Hematopoietic multipotent progenitor cell treated with erythropoietin and hydrocortisone succinate and interleukin-3 and kit ligand, for 15 days (in vitro differentiated cells): ENCODE results near the gene ANKZF1.
A peak's percentile ranks its signal among the peaks of the same experiment; 100 is the strongest.

Experiments
- DNase-seq: peaks from one replicate; pipeline ENCODE4 v3.0.0-alpha.2; 2015; ENCODE audit warnings: low spot score

The ANKZF1 gene

GRCh38 chr2:219228041-219228910, 1.3 kb upstream of the ANKZF1 start:
- DNase-seq: no peak

GRCh38 chr2:219228911-219229304, 698 bp upstream of the ANKZF1 start:
- DNase-seq: no peak

- no peak for DNase-seq
Measured at GRCh38 chr2:219230059-219230540, 494 bp downstream of the ANKZF1 start.

- no peak for DNase-seq
Measured at GRCh38 chr2:219234331-219234730, 4.7 kb downstream of the ANKZF1 start.

GRCh38 chr2:219243291-219243761, 13.7 kb downstream of the ANKZF1 start:
- DNase-seq: no peak

- DNase-seq: no peak
Measured at GRCh38 chr2:219244789-219245147, 15.2 kb downstream of the ANKZF1 start.

GRCh38 chr2:219245148-219245898, 15.7 kb downstream of the ANKZF1 start, which contains the start of the genes GLB1L and STK16:
Gene GLB1L (minus strand): TSS chr2:219245444. CDS start chr2:219243573, 1,871 bp downstream.
Gene STK16 (plus strand): TSS chr2:219245479. CDS start chr2:219246000, 521 bp downstream.
- peak; percentile 91 for DNase-seq

GRCh38 chr2:219245899-219246230, 16.3 kb downstream of the ANKZF1 start:
- DNase-seq: no peak

GRCh38 chr2:219246559-219246958, 17.0 kb downstream of the ANKZF1 start:
- DNase-seq: no peak

- no peak for DNase-seq
Measured at GRCh38 chr2:219247678-219248642, 18.4 kb downstream of the ANKZF1 start.

GRCh38 chr2:219248845-219249202, 19.2 kb downstream of the ANKZF1 start:
- DNase-seq: no peak

GRCh38 chr2:219249203-219249980, 19.8 kb downstream of the ANKZF1 start:
- peak; percentile 62 for DNase-seq

- no peak for DNase-seq
Measured at GRCh38 chr2:219250049-219250781, 20.6 kb downstream of the ANKZF1 start.

- no peak for DNase-seq
Measured at GRCh38 chr2:219251656-219252055, 22.1 kb downstream of the ANKZF1 start.

GRCh38 chr2:219252084-219252483, 22.5 kb downstream of the ANKZF1 start:
- no peak for DNase-seq

- DNase-seq: no peak
Measured at GRCh38 chr2:219252570-219252899, 22.9 kb downstream of the ANKZF1 start.

- peak; percentile 33 for DNase-seq
Measured at GRCh38 chr2:219252900-219253752, 23.5 kb downstream of the ANKZF1 start, which contains the start of gene TUBA4B. Gene TUBA4B (plus strand): TSS chr2:219253243. CDS start chr2:219253408, 165 bp downstream.

- DNase-seq: peak; percentile 87
Measured at GRCh38 chr2:219253753-219254589, 24.4 kb downstream of the ANKZF1 start, which contains the start of gene TUBA4A. Gene TUBA4A (minus strand): TSS chr2:219253918. CDS start chr2:219253858, 60 bp downstream.
